Neural crest cell (in vitro differentiated cells): Measurements from ENCODE around the gene SLC39A11. TPM values are rescaled to one million over a fixed set of nuclear protein-coding genes. Genes with fewer than 3 reads are reported as not detected.

Experiments used
- DNase-seq: peaks from one replicate; pipeline ENCODE4 v3.0.0; 2021; ENCODE audit warnings: low read depth, mixed read lengths, low spot score
- H3K27ac Mint-ChIP-seq: one replicate; pipeline ENCODE4 v1.8.0; 2021; ENCODE audit warnings: mild to moderate bottlenecking, mixed read lengths; ENCODE audit not compliant: unreplicated experiment
- H3K27me3 Mint-ChIP-seq: 2 replicates; pipeline ENCODE4 v1.8.0; 2021; ENCODE audit warnings: low read depth, mild to moderate bottlenecking, mixed read lengths
- H3K36me3 Mint-ChIP-seq: 2 replicates; pipeline ENCODE4 v1.8.0; 2021; ENCODE audit warnings: low read depth, mild to moderate bottlenecking, mixed read lengths
- H3K4me1 Mint-ChIP-seq: 2 replicates; pipeline ENCODE4 v1.8.0; 2021; ENCODE audit warnings: mixed read lengths
- H3K4me3 Mint-ChIP-seq: one replicate; pipeline ENCODE4 v1.8.0; 2021; ENCODE audit warnings: mild to moderate bottlenecking, mixed read lengths
- H3K9me3 Mint-ChIP-seq: 2 replicates; pipeline ENCODE4 v1.8.0; 2021; ENCODE audit warnings: mixed read lengths
- total RNA-seq: library from RNA; stranded (reverse); gene quantifications from 2 replicates; pipeline ENCODE4 v1.2.1, GENCODE V29; 2021
- TF ChIP-seq, protein P1 (sequence below): fragments of 200-600 bp; sonication (generic); conservative IDR thresholded peaks from 2 replicates; pipeline ENCODE4 v1.5.0; 2021; ENCODE audit warnings: antibody characterized with exemption, mild to moderate bottlenecking

SLC39A11 gene
- total RNA-seq, 1 donor from 2014 or later: 11.3 TPM

DNA sequence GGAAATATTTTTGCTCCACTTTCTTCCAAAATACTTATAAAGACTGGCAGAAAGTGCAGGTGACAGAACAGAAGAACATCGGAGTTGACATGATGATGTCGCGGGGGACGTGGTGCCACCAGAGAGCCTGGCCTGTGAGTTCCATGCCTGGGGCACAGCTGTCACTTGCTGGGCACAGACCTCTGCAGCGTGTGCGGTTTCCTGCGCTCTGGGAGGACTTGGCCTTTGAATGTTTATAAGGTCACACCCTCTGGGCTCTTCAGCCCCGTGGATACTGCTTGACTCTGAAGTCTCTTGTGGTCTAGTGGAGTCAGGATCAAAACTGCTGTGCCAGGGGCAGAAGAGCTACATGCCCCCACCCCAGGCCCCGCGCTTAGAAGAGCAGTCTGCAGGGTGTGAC is 357.9 kb downstream of the SLC39A11 start:
- H3K4me3 Mint-ChIP-seq: no peak overlapping the region
- H3K9me3 Mint-ChIP-seq: no peaks in the 10 kb centered on the region
- H3K27ac Mint-ChIP-seq: no peak overlapping the region
- peaks cover 8% of the 10 kb centered on the region for H3K4me1 Mint-ChIP-seq
- TF ChIP-seq, protein P1, sequence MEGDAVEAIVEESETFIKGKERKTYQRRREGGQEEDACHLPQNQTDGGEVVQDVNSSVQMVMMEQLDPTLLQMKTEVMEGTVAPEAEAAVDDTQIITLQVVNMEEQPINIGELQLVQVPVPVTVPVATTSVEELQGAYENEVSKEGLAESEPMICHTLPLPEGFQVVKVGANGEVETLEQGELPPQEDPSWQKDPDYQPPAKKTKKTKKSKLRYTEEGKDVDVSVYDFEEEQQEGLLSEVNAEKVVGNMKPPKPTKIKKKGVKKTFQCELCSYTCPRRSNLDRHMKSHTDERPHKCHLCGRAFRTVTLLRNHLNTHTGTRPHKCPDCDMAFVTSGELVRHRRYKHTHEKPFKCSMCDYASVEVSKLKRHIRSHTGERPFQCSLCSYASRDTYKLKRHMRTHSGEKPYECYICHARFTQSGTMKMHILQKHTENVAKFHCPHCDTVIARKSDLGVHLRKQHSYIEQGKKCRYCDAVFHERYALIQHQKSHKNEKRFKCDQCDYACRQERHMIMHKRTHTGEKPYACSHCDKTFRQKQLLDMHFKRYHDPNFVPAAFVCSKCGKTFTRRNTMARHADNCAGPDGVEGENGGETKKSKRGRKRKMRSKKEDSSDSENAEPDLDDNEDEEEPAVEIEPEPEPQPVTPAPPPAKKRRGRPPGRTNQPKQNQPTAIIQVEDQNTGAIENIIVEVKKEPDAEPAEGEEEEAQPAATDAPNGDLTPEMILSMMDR: no peak
- no peak for DNase-seq
- no peaks in the 10 kb centered on the region for H3K27me3 Mint-ChIP-seq
- no peaks in the 10 kb centered on the region for H3K36me3 Mint-ChIP-seq

DNA sequence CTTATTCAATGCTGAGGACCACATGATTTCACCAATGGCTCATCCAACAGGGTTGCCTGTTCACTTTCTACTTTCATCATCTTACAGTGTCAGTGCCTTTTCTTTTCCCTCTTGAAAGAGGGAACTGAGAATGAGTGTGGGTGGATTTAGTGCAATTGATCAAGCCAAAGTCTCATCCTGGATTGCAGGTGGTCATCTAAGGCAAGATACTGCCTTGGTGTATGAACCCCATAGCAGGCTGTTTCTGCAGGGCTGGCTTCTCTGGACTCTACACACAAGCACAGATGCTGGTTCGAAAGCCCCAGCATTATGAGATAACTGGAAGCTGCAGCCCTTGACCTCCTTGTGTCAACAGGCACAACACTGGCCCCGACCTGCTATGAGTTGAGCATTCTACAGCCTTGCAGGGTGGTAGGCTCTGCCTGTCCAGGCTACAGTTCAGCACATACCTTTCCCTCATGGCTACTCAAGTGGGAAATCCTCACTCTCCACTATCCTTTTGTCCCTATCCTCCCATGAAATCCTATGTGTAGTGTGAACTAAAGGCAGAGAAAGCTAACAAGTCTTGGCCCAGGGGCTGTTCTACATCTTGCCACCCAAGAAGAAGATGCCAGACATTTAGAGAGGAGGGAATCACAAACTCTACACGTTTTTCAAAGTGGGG is 358.7 kb downstream of the SLC39A11 start:
- TF ChIP-seq, protein P1: no peak
- H3K4me1 Mint-ChIP-seq: peaks cover 8% of the 10 kb centered on the region
- H3K9me3 Mint-ChIP-seq: no peaks in the 10 kb centered on the region
- no peaks in the 10 kb centered on the region for H3K36me3 Mint-ChIP-seq
- DNase-seq: no peak
- H3K27ac Mint-ChIP-seq: no peak overlapping the region
- H3K4me3 Mint-ChIP-seq: no peak overlapping the region
- H3K27me3 Mint-ChIP-seq: no peaks in the 10 kb centered on the region

DNA sequence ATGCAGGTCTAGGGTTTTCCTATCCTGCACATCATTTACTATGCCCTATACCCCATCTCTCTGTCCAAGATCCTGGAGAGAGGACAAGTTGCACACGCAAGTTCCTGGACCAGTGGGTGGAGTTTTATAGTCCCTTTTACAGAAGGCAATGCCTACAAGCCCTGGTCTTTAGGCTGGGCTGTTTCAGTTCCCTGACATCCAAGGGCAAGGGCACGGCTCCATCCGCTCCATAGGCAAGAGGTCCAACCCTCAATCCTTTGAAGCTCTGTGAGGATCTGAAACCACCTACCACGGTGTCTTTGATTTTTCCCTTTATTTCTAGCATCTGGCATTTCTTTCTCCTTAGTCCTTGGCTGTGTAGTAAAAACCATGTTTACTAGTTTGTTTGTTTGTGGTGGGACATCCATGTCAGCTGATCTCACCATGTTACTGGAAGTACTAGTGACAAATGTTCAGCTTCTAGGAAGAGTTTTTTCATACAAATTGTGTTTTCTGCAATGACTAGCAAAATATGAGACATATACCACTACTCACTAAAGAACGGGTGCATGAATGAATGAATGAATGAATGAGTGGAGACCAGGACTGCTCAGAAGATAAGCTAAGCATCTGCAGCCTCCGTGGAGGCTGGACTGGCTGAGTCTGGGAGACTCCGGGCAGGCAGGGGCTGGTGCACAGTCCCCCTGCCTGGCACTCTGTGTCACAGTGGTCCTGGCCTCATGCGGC is 359.4 kb downstream of the SLC39A11 start:
- peaks cover 8% of the 10 kb centered on the region for H3K4me1 Mint-ChIP-seq
- no peak for DNase-seq
- no peaks in the 10 kb centered on the region for H3K36me3 Mint-ChIP-seq
- H3K27ac Mint-ChIP-seq: no peak overlapping the region
- no peak overlapping the region for H3K4me3 Mint-ChIP-seq
- TF ChIP-seq, protein P1: no peak
- H3K9me3 Mint-ChIP-seq: no peaks in the 10 kb centered on the region
- H3K27me3 Mint-ChIP-seq: no peaks in the 10 kb centered on the region

DNA sequence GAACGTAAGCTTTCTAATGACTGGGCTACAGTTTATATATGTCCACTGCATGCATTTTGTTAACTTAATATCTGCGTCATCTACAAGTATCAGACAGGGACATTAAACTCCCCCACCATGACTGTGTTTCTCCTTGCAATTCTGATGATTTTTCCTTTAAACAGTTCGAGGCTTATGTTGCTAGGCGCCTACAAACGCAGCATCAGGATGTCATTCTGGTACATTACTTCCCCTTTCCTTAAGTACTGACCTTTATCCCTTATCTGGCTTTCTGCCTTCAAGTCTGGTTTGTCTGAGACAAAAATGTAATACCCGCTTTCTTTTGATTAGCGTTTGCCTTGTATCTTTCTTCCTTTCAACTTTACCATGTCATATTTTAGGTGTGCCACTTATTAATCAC is 362.4 kb downstream of the SLC39A11 start:
- peaks cover 3% of the 10 kb centered on the region for H3K27me3 Mint-ChIP-seq
- H3K4me1 Mint-ChIP-seq: peaks cover 20% of the 10 kb centered on the region
- no peak overlapping the region for H3K27ac Mint-ChIP-seq
- no peaks in the 10 kb centered on the region for H3K36me3 Mint-ChIP-seq
- TF ChIP-seq, protein P1: no peak
- DNase-seq: no peak
- no peaks in the 10 kb centered on the region for H3K9me3 Mint-ChIP-seq
- H3K4me3 Mint-ChIP-seq: no peak overlapping the region

DNA sequence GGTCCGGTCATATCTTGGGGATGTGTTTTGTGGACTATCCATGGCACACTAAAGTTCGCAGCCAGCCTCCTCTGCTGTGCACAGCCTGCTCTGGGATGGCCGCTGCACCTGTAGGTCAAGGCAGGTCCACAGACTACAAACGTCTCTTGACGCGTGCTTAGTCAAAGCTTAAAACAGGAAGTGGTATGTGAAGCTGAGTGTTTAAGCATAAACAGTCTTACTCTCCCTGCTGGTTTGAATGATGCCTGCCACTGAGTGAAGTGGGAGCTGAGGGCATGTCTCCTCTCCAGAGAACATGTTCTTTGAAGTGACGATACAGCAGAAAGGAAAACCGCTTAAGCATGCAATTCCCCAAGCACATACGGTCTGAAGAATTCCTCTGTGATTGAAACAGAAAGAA is 365.6 kb downstream of the SLC39A11 start:
- Mint-ChIP-seq H3K27me3 (peaks cover 10% of the 10 kb centered on the region), H3K4me1 (peaks cover 36% of the 10 kb centered on the region), H3K27ac (no peak overlapping the region), H3K4me3 (no peak overlapping the region), H3K9me3 (no peaks in the 10 kb centered on the region), H3K36me3 (no peaks in the 10 kb centered on the region)
- TF ChIP-seq, protein P1: no peak
- no peak for DNase-seq
